Neural cell (in vitro differentiated cells): Measurements from ENCODE around the gene RNF217. TPM values are rescaled to one million over a fixed set of nuclear protein-coding genes. Genes with fewer than 3 reads are reported as not detected.
A peak's percentile ranks its signal among the peaks of the same experiment; 100 is the strongest.

ENCODE experiments used
- H2AFZ ChIP-seq: fragments of 200-600, 300-800 bp; sonication (generic), shearing (Covaris generic); 2 replicates; pipeline ENCODE4 v1.6.0; 2014; ENCODE audit warnings: low read depth, mild to moderate bottlenecking, antibody characterized with exemption, low read length, moderate library complexity
- H3F3A ChIP-seq: fragments of 200-600 bp; shearing (Covaris generic); 2 replicates; pipeline ENCODE4 v1.6.1; 2016; ENCODE audit warnings: mild to moderate bottlenecking, moderate library complexity, mixed read lengths, antibody characterized with exemption, low read length; ENCODE audit not compliant: insufficient read depth, poor library complexity, severe bottlenecking
- H3K27ac ChIP-seq: fragments of 200-600, 300-800 bp; sonication (generic), shearing (Covaris generic); 2 replicates; pipeline ENCODE4 v1.5.1; 2014; ENCODE audit warnings: mild to moderate bottlenecking, low read length, moderate library complexity
- H3K27me3 ChIP-seq: fragments of 300-800, 200-600 bp; sonication (generic), shearing (Covaris generic); 2 replicates; pipeline ENCODE4 v1.6.0; 2014; ENCODE audit warnings: mild to moderate bottlenecking, low read depth, low read length, moderate library complexity; ENCODE audit not compliant: insufficient read depth
- H3K36me3 ChIP-seq: fragments of 300-800, 200-600 bp; sonication (generic), shearing (Covaris generic); 2 replicates; pipeline ENCODE4 v1.5.1; 2014; ENCODE audit warnings: mild to moderate bottlenecking, antibody characterized with exemption, low read length, moderate library complexity; ENCODE audit not compliant: insufficient read depth
- H3K4me2 ChIP-seq: fragments of 300-800, 200-600 bp; sonication (generic), shearing (Covaris generic); 2 replicates; pipeline ENCODE4 v1.6.0; 2014; ENCODE audit warnings: mild to moderate bottlenecking, low read length
- H3K4me3 ChIP-seq: fragments of 300-800, 200-600 bp; sonication (generic), shearing (Covaris generic); 2 replicates; pipeline ENCODE4 v1.5.1; 2014; ENCODE audit warnings: mild to moderate bottlenecking, low read length, moderate library complexity
- H3K79me2 ChIP-seq: fragments of 200-600 bp; shearing (Covaris generic); replicated peaks from 2 replicates; pipeline ENCODE4 v1.6.0; 2014; ENCODE audit warnings: mild to moderate bottlenecking, low read length, moderate library complexity; ENCODE audit not compliant: insufficient read depth
- H3K9ac ChIP-seq: fragments of 300-800, 200-600 bp; sonication (generic), shearing (Covaris generic); 2 replicates; pipeline ENCODE4 v1.6.1; 2016; ENCODE audit warnings: mild to moderate bottlenecking, low read length, mixed read lengths
- H3K9me2 ChIP-seq: fragments of 200-600 bp; shearing (Covaris generic); 2 replicates; pipeline ENCODE4 v1.6.1; 2016; ENCODE audit warnings: mild to moderate bottlenecking, low read length, mixed read lengths; ENCODE audit not compliant: insufficient read depth
- H3K9me3 ChIP-seq: fragments of 200-600, 300-800 bp; sonication (generic), shearing (Covaris generic); 2 replicates; pipeline ENCODE4 v1.6.1; 2016; ENCODE audit warnings: mild to moderate bottlenecking, mixed run types, low read length, moderate library complexity, mixed read lengths
- H4K20me1 ChIP-seq: fragments of 200-600 bp; shearing (Covaris generic); 2 replicates; pipeline ENCODE4 v1.6.1; 2016; ENCODE audit warnings: mild to moderate bottlenecking, mixed run types; ENCODE audit not compliant: insufficient read depth
- CTCF ChIP-seq: fragments of 450-650 bp; IDR thresholded peaks from 2 replicates; pipeline ENCODE4 v1.5.1; 2014; ENCODE audit warnings: antibody characterized with exemption, mild to moderate bottlenecking, moderate library complexity; ENCODE audit not compliant: poor library complexity, severe bottlenecking
- EP300 ChIP-seq: fragments of 450-650 bp; conservative IDR thresholded peaks from 2 replicates; pipeline ENCODE4 v1.6.1; 2014; ENCODE audit warnings: antibody characterized with exemption, mild to moderate bottlenecking, moderate library complexity; ENCODE audit not compliant: poor library complexity, severe bottlenecking
- EZH2 ChIP-seq: fragments of 200-600, 300-800 bp; shearing (Covaris generic), sonication (generic); IDR thresholded peaks from 2 replicates; pipeline ENCODE4 v1.6.1; 2014; ENCODE audit warnings: antibody characterized with exemption, low read length, borderline replicate concordance, mild to moderate bottlenecking; ENCODE audit not compliant: insufficient read depth, poor library complexity, severe bottlenecking
- MXI1 ChIP-seq: fragments of 450-650 bp; conservative IDR thresholded peaks from 2 replicates; pipeline ENCODE4 v1.6.1; 2014; ENCODE audit warnings: antibody characterized with exemption, mild to moderate bottlenecking; ENCODE audit not compliant: poor library complexity, severe bottlenecking
- POLR2AphosphoS5 ChIP-seq: IDR thresholded peaks from 2 replicates; pipeline ENCODE4 v1.6.1; 2012
- RAD21 ChIP-seq: fragments of 450-650 bp; conservative IDR thresholded peaks from 2 replicates; pipeline ENCODE4 v1.6.1; 2014; ENCODE audit warnings: antibody characterized with exemption, mild to moderate bottlenecking, moderate library complexity
- REST ChIP-seq: IDR thresholded peaks from 2 replicates; pipeline ENCODE4 v1.6.1; 2012; ENCODE audit warnings: borderline replicate concordance
- SMC3 ChIP-seq: fragments of 450-650 bp; conservative IDR thresholded peaks from 2 replicates; pipeline ENCODE4 v1.6.1; 2014; ENCODE audit warnings: antibody characterized with exemption, mild to moderate bottlenecking, moderate library complexity; ENCODE audit not compliant: poor library complexity
- TAF1 ChIP-seq: IDR thresholded peaks from 2 replicates; pipeline ENCODE4 v1.6.1; 2012; ENCODE audit warnings: low read depth
- polyA plus RNA-seq: library from polyadenylated mRNA; depleted of rRNA; stranded (reverse); fragments of >200 nt; gene quantifications from 2 replicates; pipeline ENCODE4 v1.2.3, GENCODE V29; 2014

The RNF217 gene
- polyA plus RNA-seq, 1 donor from 2014 or later = 10.2 TPM

GRCh38 chr6:125050663-125051318, 88.6 kb downstream of the RNF217 start:
- Histone ChIP-seq H4K20me1 (no peaks in the 10 kb centered on the region), H2AFZ (no peak overlapping the region), H3F3A (no peaks in the 10 kb centered on the region), H3K4me3 (no peak overlapping the region), H3K36me3 (no peaks in the 10 kb centered on the region), H3K4me2 (no peak overlapping the region), H3K9ac (no peak overlapping the region), H3K27me3 (no peaks in the 10 kb centered on the region), H3K9me3 (no peaks in the 10 kb centered on the region), H3K79me2 (no peaks in the 10 kb centered on the region), H3K27ac (no peak overlapping the region), H3K9me2 (no peaks in the 10 kb centered on the region)
- TF ChIP-seq POLR2AphosphoS5 (peak; percentile 92), EP300 (peak; percentile 76), TAF1 (no peak), REST (peak; percentile 21), RAD21 (no peak), MXI1 (no peak)

DNA sequence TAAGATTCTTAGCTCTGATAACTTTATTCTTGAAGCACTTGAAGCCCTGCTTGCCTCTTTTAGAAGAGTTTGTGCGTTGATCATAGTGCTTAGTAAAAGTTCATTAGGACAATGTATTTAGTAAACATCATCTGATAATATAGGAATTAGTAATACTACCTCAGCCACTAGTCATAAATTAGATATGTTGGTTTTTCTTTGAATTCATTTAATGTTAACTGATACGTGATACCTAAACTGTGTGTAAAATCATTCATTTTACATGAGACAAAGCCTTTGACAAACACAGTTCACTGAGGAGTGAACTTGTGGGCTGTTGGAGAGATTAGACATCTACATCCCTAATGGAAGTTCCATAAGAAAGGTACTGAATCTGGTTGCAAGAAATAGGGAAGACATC, 91.6 kb downstream of the RNF217 start:
- no peak overlapping the region for H3K4me2 ChIP-seq
- no peaks in the 10 kb centered on the region for H3K79me2 ChIP-seq

More for the DNA sequence above, 91.6 kb downstream of the RNF217 start:
- Histone ChIP-seq H3K9ac (no peak overlapping the region), H4K20me1 (no peaks in the 10 kb centered on the region), H3F3A (no peaks in the 10 kb centered on the region), H3K4me3 (no peak overlapping the region), H2AFZ (no peak overlapping the region), H3K9me2 (no peaks in the 10 kb centered on the region), H3K27me3 (no peaks in the 10 kb centered on the region), H3K36me3 (no peaks in the 10 kb centered on the region), H3K27ac (no peak overlapping the region), H3K9me3 (no peaks in the 10 kb centered on the region)
- TF ChIP-seq EP300 = no peak
- no peak for TF ChIP-seq RAD21
- no peak for TF ChIP-seq CTCF
- TF ChIP-seq EZH2 = no peak
- no peak for TF ChIP-seq REST
- no peak for TF ChIP-seq SMC3
- no peak for TF ChIP-seq POLR2AphosphoS5
- no peak for TF ChIP-seq TAF1
- no peak for TF ChIP-seq MXI1
